HEK293 (cell line): ENCODE data around the gene MYO7A.

Experiments
- CTCF ChIA-PET: fragments of 350-600 bp; formaldehyde crosslinking; extraction: SDS; loops from one replicate; lab custom pipeline; 2021; ENCODE audit warnings: antibody characterized with exemption; lab: Yijun Ruan, JAX
- POLR2A ChIA-PET: fragments of 300-600 bp; formaldehyde crosslinking; extraction: SDS; loops from one replicate; lab custom pipeline; 2020; ENCODE audit warnings: antibody characterized with exemption, inconsistent platforms; lab: Yijun Ruan, JAX
- H3K27ac ChIP-seq: fragments of 200-500 bp; sonication (Bioruptor generic); 2 replicates; pipeline ENCODE4 v1.5.1; 2014; ENCODE audit warnings: low read depth, low read length, control low read depth, inconsistent platforms; ENCODE audit errors: extremely low read depth
- H3K36me3 ChIP-seq, 2 experiments: fragments of 200-500 bp in 1 of 2; sonication (Bioruptor generic) in 1 of 2; 1 replicate in 1 of 2; 2 replicates in 1 of 2; pipeline ENCODE4 v1.5.1; 2014 to 2017; ENCODE audit warnings: inconsistent platforms in 2 of 2, low read length in 2 of 2; ENCODE audit not compliant: control insufficient read depth in 2 of 2, insufficient read depth in 1 of 2
- H3K4me1 ChIP-seq: fragments of 200-500 bp; sonication (Bioruptor generic); 2 replicates; pipeline ENCODE4 v1.5.1; 2014; ENCODE audit warnings: mild to moderate bottlenecking, low read length, inconsistent platforms; ENCODE audit not compliant: control insufficient read depth, insufficient read depth
- H3K4me3 ChIP-seq: 2 replicates; pipeline ENCODE4 v1.5.1; 2011; ENCODE audit warnings: low read depth, mild to moderate bottlenecking, control low read depth, low read length, moderate library complexity
- H3K9me3 ChIP-seq: fragments of 200-500 bp; sonication (Bioruptor generic); 2 replicates; pipeline ENCODE4 v1.5.1; 2014; ENCODE audit warnings: low read depth, low read length, inconsistent platforms; ENCODE audit not compliant: control insufficient read depth, insufficient read depth
- GLIS1 ChIP-seq: fragments of 450-650 bp; formaldehyde crosslinking; IDR thresholded peaks from 2 replicates; pipeline ENCODE4 v1.5.1; 2016; ENCODE audit warnings: missing biosample characterization, missing genetic modification characterization
- HOXD13 ChIP-seq: sonication (generic); formaldehyde crosslinking; IDR thresholded peaks from 2 replicates; pipeline ENCODE4 v1.8.0; 2022; ENCODE audit warnings: missing genetic modification reagents, borderline replicate concordance
- SP3 ChIP-seq: fragments of 450-650 bp; formaldehyde crosslinking; IDR thresholded peaks from 2 replicates; pipeline ENCODE4 v1.5.1; 2016; ENCODE audit warnings: missing biosample characterization, missing genetic modification characterization
- ZBTB17 ChIP-seq: fragments of 450-650 bp; formaldehyde crosslinking; IDR thresholded peaks from 2 replicates; pipeline ENCODE4 v1.5.1; 2016; ENCODE audit warnings: missing biosample characterization, missing genetic modification characterization
- ZIC2 ChIP-seq: fragments of 450-650 bp; formaldehyde crosslinking; IDR thresholded peaks from 2 replicates; pipeline ENCODE4 v1.5.1; 2016; ENCODE audit warnings: missing biosample characterization, missing genetic modification characterization
- ZNF2 ChIP-seq: fragments of 450-650 bp; formaldehyde crosslinking; IDR thresholded peaks from 2 replicates; pipeline ENCODE4 v1.5.1; 2016; ENCODE audit warnings: missing biosample characterization, missing genetic modification characterization
- ZNF341 ChIP-seq: fragments of 450-650 bp; formaldehyde crosslinking; IDR thresholded peaks from 2 replicates; pipeline ENCODE4; 2016; ENCODE audit warnings: low read depth, missing biosample characterization, missing genetic modification characterization
- TF ChIP-seq, protein P1 (sequence below): fragments of 450-650 bp; formaldehyde crosslinking; IDR thresholded peaks from 2 replicates; pipeline ENCODE4 v1.5.1; 2016; ENCODE audit warnings: missing biosample characterization, missing genetic modification characterization
- TF ChIP-seq, protein P2 (sequence below): fragments of 450-650 bp; formaldehyde crosslinking; IDR thresholded peaks from 2 replicates; pipeline ENCODE4 v1.5.1; 2016; ENCODE audit warnings: missing biosample characterization, missing genetic modification characterization
- TF ChIP-seq, protein P3 (sequence below): fragments of 450-650 bp; IDR thresholded peaks from 2 replicates; pipeline ENCODE4 v1.5.1; 2018; ENCODE audit warnings: missing biosample characterization, missing genetic modification characterization
- TF ChIP-seq, protein P4 (sequence below): fragments of 450-650 bp; formaldehyde crosslinking; IDR thresholded peaks from 2 replicates; pipeline ENCODE4 v1.5.1; 2016; ENCODE audit warnings: missing biosample characterization, missing genetic modification characterization

The MYO7A gene

DNA sequence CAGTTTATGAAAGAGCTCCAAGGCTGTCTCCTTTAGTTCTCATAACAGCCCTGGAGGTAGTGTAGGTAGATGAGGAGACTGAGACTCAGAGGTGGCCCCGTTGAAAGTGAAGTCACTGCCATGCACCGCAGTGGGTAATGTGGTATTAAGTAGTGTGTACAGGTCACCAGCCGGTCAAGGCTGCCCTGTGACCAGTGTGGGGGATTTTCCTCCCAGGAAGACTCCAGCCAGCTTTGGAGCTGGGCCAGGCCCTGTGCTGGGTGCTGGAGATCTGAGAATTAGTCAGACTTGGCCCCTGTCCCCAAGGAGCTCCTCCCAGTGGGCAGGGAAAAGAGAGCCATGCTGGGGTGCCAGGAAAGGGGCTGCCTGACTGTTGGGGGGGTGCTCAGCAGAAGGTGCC lies 20.1 kb upstream of the MYO7A start:
- Histone ChIP-seq H3K4me1 (no peaks in the 10 kb centered on the region), H3K9me3 (no peaks in the 10 kb centered on the region), H3K36me3 (no peaks in the 10 kb centered on the region), H3K4me3 (no peak overlapping the region), H3K27ac (no peak overlapping the region)
- ChIA-PET POLR2A (no interaction called here), CTCF (interaction anchor here (0.6 to 2.2 kb wide), 6 partner anchors 9 to 81 kb away, joined by 3 to 13 read pairs (median 4); partner anchors contain the start of gene MYO7A)
- TF ChIP-seq GLIS1 (tag by site-specific recombination) (peak; percentile 95), ZIC2 (peak; percentile 51), ZBTB17 (tag by site-specific recombination) (no peak)

DNA sequence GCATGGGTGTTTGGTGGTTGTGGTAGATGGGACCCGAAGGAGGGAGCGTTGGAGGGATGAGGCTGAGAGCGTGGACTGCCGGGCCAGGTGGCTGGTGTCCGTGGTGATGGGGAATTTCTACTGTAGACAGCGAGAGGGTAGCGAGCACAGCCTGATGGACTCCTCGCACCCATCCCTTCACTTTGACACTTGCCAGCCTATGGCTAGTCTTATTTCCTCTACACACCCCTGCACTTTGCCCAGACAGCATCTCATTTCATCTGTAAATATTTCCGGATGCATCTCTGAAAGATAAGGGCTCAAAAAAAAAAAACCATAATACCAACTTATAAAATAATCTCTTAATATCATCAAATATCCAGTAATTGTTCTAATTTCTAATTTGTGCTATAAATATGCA lies 19.6 kb upstream of the MYO7A start:
- no peaks in the 10 kb centered on the region for H3K4me1 ChIP-seq
- CTCF ChIA-PET, result interaction anchor here (1.0 to 2.2 kb wide), 3 partner anchors 17 to 80 kb away, joined by 4 to 13 read pairs (median 11); partner anchors contain the start of gene MYO7A
- H3K9me3 ChIP-seq, result no peaks in the 10 kb centered on the region
- POLR2A ChIA-PET, result no interaction called here
- no peak for TF ChIP-seq ZNF2
- TF ChIP-seq, protein P1, sequence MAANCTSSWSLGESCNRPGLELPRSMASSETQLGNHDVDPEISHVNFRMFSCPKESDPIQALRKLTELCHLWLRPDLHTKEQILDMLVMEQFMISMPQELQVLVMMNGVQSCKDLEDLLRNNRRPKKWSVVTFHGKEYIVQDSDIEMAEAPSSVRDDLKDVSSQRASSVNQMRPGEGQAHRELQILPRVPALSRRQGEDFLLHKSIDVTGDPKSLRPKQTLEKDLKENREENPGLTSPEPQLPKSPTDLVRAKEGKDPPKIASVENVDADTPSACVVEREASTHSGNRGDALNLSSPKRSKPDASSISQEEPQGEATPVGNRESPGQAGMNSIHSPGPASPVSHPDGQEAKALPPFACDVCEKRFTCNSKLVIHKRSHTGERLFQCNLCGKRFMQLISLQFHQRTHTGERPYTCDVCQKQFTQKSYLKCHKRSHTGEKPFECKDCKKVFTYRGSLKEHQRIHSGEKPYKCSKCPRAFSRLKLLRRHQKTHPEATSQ (tag by site-specific recombination), result no peak
- H3K4me3 ChIP-seq, result no peak overlapping the region
- H3K27ac ChIP-seq, result no peak overlapping the region
- no peaks in the 10 kb centered on the region for H3K36me3 ChIP-seq

DNA sequence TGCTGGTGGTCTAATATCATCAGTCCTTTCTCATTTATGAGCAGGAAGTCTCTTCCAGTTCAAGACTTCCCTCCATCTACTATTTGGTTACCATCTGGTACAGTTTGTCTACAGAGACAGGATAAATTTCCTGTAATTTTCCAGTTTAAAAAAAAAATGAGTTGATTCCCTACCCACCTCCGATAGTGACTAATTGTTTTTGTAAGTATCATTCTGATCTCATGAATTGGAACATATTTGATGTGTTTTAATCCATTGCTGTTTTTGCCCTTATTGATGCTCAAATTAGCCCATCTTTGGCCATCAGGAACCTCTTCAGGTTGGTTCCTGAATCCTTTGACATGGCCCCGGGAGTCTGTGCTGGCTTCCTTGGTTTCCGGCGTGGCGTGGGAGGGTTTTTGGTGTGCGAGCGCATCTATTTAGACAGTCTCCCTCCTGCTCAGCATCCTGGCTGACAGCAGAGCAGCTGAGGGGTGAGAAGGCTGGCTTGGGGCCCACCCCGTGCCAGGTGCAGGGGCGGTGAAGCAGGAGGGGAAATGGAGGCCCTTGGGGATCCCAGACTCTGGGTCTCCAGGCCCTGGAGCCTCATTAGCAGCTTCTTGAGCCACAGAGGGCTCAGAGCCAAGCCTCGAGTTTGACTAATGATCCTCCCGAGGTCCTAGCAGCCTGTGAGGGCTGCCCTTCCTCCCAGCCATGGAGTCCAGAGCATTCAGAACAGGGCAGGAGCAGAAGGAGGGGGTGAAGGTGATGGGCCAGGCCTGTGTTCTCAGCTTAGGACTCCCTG lies 18.6 kb upstream of the MYO7A start:
- CTCF ChIA-PET, result interaction anchor here (2.4 to 2.9 kb wide), 2 partner anchors 18 to 19 kb away, joined by 12 to 21 read pairs; partner anchors contain the start of gene MYO7A
- H3K4me3 ChIP-seq, result no peak overlapping the region
- no peaks in the 10 kb centered on the region for H3K36me3 ChIP-seq
- no peaks in the 10 kb centered on the region for H3K4me1 ChIP-seq
- H3K27ac ChIP-seq, result no peak overlapping the region
- H3K9me3 ChIP-seq, result no peaks in the 10 kb centered on the region
- TF ChIP-seq, protein P2, sequence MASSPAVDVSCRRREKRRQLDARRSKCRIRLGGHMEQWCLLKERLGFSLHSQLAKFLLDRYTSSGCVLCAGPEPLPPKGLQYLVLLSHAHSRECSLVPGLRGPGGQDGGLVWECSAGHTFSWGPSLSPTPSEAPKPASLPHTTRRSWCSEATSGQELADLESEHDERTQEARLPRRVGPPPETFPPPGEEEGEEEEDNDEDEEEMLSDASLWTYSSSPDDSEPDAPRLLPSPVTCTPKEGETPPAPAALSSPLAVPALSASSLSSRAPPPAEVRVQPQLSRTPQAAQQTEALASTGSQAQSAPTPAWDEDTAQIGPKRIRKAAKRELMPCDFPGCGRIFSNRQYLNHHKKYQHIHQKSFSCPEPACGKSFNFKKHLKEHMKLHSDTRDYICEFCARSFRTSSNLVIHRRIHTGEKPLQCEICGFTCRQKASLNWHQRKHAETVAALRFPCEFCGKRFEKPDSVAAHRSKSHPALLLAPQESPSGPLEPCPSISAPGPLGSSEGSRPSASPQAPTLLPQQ (tag by site-specific recombination), result no peak
- TF ChIP-seq, protein P3, sequence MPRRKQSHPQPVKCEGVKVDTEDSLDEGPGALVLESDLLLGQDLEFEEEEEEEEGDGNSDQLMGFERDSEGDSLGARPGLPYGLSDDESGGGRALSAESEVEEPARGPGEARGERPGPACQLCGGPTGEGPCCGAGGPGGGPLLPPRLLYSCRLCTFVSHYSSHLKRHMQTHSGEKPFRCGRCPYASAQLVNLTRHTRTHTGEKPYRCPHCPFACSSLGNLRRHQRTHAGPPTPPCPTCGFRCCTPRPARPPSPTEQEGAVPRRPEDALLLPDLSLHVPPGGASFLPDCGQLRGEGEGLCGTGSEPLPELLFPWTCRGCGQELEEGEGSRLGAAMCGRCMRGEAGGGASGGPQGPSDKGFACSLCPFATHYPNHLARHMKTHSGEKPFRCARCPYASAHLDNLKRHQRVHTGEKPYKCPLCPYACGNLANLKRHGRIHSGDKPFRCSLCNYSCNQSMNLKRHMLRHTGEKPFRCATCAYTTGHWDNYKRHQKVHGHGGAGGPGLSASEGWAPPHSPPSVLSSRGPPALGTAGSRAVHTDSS (tag by site-specific recombination), result no peak
- no peak for TF ChIP-seq SP3 (tag by site-specific recombination)
- TF ChIP-seq, protein P4, sequence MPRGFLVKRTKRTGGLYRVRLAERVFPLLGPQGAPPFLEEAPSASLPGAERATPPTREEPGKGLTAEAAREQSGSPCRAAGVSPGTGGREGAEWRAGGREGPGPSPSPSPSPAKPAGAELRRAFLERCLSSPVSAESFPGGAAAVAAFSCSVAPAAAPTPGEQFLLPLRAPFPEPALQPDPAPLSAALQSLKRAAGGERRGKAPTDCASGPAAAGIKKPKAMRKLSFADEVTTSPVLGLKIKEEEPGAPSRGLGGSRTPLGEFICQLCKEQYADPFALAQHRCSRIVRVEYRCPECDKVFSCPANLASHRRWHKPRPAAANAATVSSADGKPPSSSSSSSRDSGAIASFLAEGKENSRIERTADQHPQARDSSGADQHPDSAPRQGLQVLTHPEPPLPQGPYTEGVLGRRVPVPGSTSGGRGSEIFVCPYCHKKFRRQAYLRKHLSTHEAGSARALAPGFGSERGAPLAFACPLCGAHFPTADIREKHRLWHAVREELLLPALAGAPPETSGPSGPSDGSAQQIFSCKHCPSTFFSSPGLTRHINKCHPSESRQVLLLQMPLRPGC (tag by site-specific recombination), result no peak
- TF ChIP-seq, all 188 proteins: peak for 0
- POLR2A ChIA-PET, result no interaction called here

DNA sequence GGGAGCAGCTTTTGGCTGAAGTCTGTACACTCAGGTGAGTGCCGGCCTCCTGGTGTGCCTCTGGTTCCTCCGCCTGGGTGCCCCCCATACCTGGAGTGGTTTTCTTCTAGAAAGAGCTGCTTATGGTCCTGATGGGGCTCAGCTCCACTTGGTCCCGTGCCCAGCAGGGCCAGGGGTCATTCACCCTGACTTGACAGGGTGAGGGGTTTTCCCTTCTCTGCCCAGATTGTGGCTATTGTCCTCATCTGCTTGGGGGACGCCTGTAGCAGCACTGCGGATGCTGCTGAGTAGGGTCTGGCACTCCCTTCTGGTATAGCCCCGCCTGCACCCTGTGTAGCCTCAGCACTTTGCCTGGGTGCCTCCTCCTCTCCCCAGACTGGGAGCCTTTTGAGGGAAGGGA lies 17.2 kb upstream of the MYO7A start:
- CTCF ChIA-PET, result interaction anchor here (1.2 to 2.9 kb wide), 3 partner anchors 16 to 63 kb away, joined by 3 to 21 read pairs (median 12); partner anchors contain the start of gene MYO7A
- no peaks in the 10 kb centered on the region for H3K4me1 ChIP-seq
- no peak overlapping the region for H3K27ac ChIP-seq

More for the DNA sequence above, 17.2 kb upstream of the MYO7A start:
- Histone ChIP-seq H3K4me3 (no peak overlapping the region), H3K9me3 (no peaks in the 10 kb centered on the region), H3K36me3 (no peaks in the 10 kb centered on the region)
- TF ChIP-seq ZNF341 (tag by site-specific recombination) (no peak), HOXD13 (CRISPR knock-in tag) (no peak)
- POLR2A ChIA-PET, result no interaction called here
